ENCODE measurements around the gene ENG.
"Not testable (repeated sequence)": the region's sequence is repeated elsewhere in the genome, so short reads cannot be mapped to it uniquely, and the experiment has no call there.

Gene ENG

GRCh38 chr9:127854184-127854806 is at the start of gene ENG:
Gene ENG, minus strand, starts transcription at chr9:127854658. Its CDS starts 303 bp downstream, at chr9:127854355.
- DNase-seq, result no peak

GRCh38 chr9:127903557-127904475 is 49.4 kb upstream of the ENG start:
- peak; percentile 74 for DNase-seq

GRCh38 chr9:127899128-127899943 is 44.9 kb upstream of the ENG start, which contains the start of gene ST6GALNAC6:
Gene ST6GALNAC6, minus strand, starts transcription at chr9:127899603. Its CDS starts 1,622 bp downstream, at chr9:127897981.
- DNase-seq, result peak; percentile 65

- no peak for DNase-seq
These were observed 44.1 kb upstream of the ENG start for GRCh38 chr9:127898433-127899127.

- peak; percentile 25 for DNase-seq
These were observed 42.8 kb upstream of the ENG start for GRCh38 chr9:127897193-127897692.

GRCh38 chr9:127896395-127897192 is 42.1 kb upstream of the ENG start:
- DNase-seq, result no peak

- no peak for DNase-seq
These were observed 41.4 kb upstream of the ENG start for GRCh38 chr9:127895811-127896210.

- DNase-seq, result no peak
These were observed 38.9 kb upstream of the ENG start for GRCh38 chr9:127893392-127893791.

- no peak for DNase-seq
These were observed 38.4 kb upstream of the ENG start for GRCh38 chr9:127892831-127893230.

GRCh38 chr9:127890053-127890452 is 35.6 kb upstream of the ENG start:
- no peak for DNase-seq

- DNase-seq, result no peak
These were observed 33.3 kb upstream of the ENG start for GRCh38 chr9:127887792-127888191.

- no peak for DNase-seq
These were observed 32.0 kb upstream of the ENG start for GRCh38 chr9:127886401-127886972.

GRCh38 chr9:127885508-127886281 is 31.2 kb upstream of the ENG start:
- no peak for DNase-seq

GRCh38 chr9:127884976-127885490 is 30.6 kb upstream of the ENG start:
- DNase-seq, result no peak

- no peak for DNase-seq
These were observed 30.0 kb upstream of the ENG start for GRCh38 chr9:127884427-127884911.

GRCh38 chr9:127883959-127884358 is 29.5 kb upstream of the ENG start:
- no peak for DNase-seq

- not testable (repeated sequence) for DNase-seq
These were observed 27.3 kb upstream of the ENG start for GRCh38 chr9:127881715-127882114.

- DNase-seq, result no peak
These were observed 25.7 kb upstream of the ENG start for GRCh38 chr9:127880143-127880542.

GRCh38 chr9:127878652-127879390 is 24.4 kb upstream of the ENG start:
- no peak for DNase-seq

Data from activated CD4-positive, alpha-beta T cell treated with anti-CD3 and anti-CD28 coated beads, Interleukin-2, amount 50 U/mL, for 1 hour (primary cell).